Measurements from ENCODE around the gene DLG5.

DNA sequence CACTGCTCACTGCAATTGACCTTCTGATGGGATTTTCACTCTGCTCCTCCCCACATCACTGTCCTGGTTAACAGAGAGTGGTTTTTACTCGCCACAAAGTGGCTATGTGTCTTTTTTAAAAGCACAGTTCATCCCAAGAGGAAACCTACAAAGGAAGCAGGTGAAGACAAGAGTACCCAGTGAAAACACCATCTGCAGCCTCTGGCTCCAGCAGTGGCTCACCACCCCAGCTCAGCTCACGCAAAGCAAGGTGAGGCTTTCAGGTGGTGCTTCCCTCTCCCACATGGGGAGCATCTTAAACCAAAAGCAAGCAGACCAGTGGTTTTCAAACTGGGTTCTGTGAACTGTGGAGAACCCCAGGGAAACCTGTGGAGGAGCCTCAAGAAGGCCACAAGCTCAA lies 14.0 kb downstream of the DLG5 start:
- TF ChIP-seq POLR2A (IDR thresholded peaks at IDR 0.05; ENCODE audit: low read length) (no peak), GATA1 (IDR thresholded peaks at IDR 0.05; ENCODE audit: low read depth, low read length) (no peak)

Data from erythroblast (primary cell).